IMR-90 (cell line): Measurements from ENCODE around the gene RASGRP4. TPM values are rescaled to one million over a fixed set of nuclear protein-coding genes. Genes with fewer than 3 reads are reported as not detected.

ENCODE experiments used
- ATAC-seq: fragments of 200-7000 bp; cut with Tn5 transposase; 2 replicates; pipeline ENCODE4 v1.9.1; 2020; ENCODE audit warnings: low read depth, mild to moderate bottlenecking, moderate library complexity
- BruUV-seq: library from RNA; stranded (reverse); fragments of 400-500 nt; replicated peaks from 2 replicates; lab custom pipeline; 2021; lab: Mats Ljungman, UMichigan
- CTCF ChIA-PET: fragments of 300-600 bp; formaldehyde crosslinking; extraction: SDS; loops from one replicate; lab custom pipeline; 2021; ENCODE audit warnings: antibody characterized with exemption; lab: Yijun Ruan, JAX
- POLR2A ChIA-PET: fragments of 300-600 bp; sonication (Branson Sonifier 250); formaldehyde crosslinking; loops from one replicate; lab custom pipeline; 2022; ENCODE audit warnings: antibody characterized with exemption; ENCODE audit not compliant: unreplicated experiment; lab: Charles Lee
- DNase-seq: peaks from one replicate; pipeline ENCODE4 v3.0.0; 2013
- H2AFZ ChIP-seq: replicated peaks from 2 replicates; pipeline ENCODE3; 2013; ENCODE audit warnings: low read length, mild to moderate bottlenecking; ENCODE audit not compliant: poor library complexity
- H2AK5ac ChIP-seq: 2 replicates; pipeline ENCODE4 v1.6.1; 2013; ENCODE audit warnings: low read depth, low read length, inconsistent platforms
- H2AK9ac ChIP-seq: replicated peaks from 2 replicates; pipeline ENCODE3; 2013; ENCODE audit warnings: mild to moderate bottlenecking, low read depth, low read length, moderate library complexity; ENCODE audit not compliant: poor library complexity
- H2BK120ac ChIP-seq: 2 replicates; pipeline ENCODE4 v1.6.1; 2013; ENCODE audit warnings: low read depth, low read length, inconsistent platforms
- H2BK15ac ChIP-seq: 3 replicates; pipeline ENCODE4 v1.6.1; 2013; ENCODE audit warnings: low read depth, low read length, inconsistent platforms
- H2BK20ac ChIP-seq: 2 replicates; pipeline ENCODE4 v1.6.1; 2013; ENCODE audit warnings: low read depth, mild to moderate bottlenecking, inconsistent platforms, low read length, moderate library complexity
- H2BK5ac ChIP-seq: 2 replicates; pipeline ENCODE4 v1.6.1; 2013; ENCODE audit warnings: mild to moderate bottlenecking, low read depth, low read length, inconsistent platforms; ENCODE audit not compliant: poor library complexity, severe bottlenecking
- H3K14ac ChIP-seq: replicated peaks from 2 replicates; pipeline ENCODE4 v1.6.1; 2013; ENCODE audit warnings: low read depth, low read length, inconsistent platforms
- H3K18ac ChIP-seq: 2 replicates; pipeline ENCODE4 v1.6.1; 2013; ENCODE audit warnings: low read depth, low read length, control low read depth
- H3K23ac ChIP-seq: 2 replicates; pipeline ENCODE4 v1.6.1; 2013; ENCODE audit warnings: low read depth, low read length, inconsistent platforms
- H3K27ac ChIP-seq: 2 replicates; pipeline ENCODE4 v1.5.1; 2013; ENCODE audit warnings: mild to moderate bottlenecking, control low read depth, low read length; ENCODE audit not compliant: insufficient read depth
- H3K27me3 ChIP-seq: 2 replicates; pipeline ENCODE4 v1.6.1; 2013; ENCODE audit warnings: low read length; ENCODE audit not compliant: control insufficient read depth, insufficient read depth
- H3K36me3 ChIP-seq: 2 replicates; pipeline ENCODE4 v1.6.1; 2013; ENCODE audit warnings: low read length, mixed read lengths; ENCODE audit not compliant: control insufficient read depth, insufficient read depth
- H3K4ac ChIP-seq: 2 replicates; pipeline ENCODE4 v1.6.1; 2013; ENCODE audit warnings: low read depth, low read length, inconsistent platforms
- H3K4me1 ChIP-seq: 2 replicates; pipeline ENCODE4 v1.6.1; 2013; ENCODE audit warnings: low read length, mixed read lengths; ENCODE audit not compliant: control insufficient read depth, insufficient read depth
- H3K4me2 ChIP-seq: 2 replicates; pipeline ENCODE4 v1.6.1; 2013; ENCODE audit warnings: low read depth, mild to moderate bottlenecking, control low read depth, low read length, moderate library complexity
- H3K4me3 ChIP-seq: 2 replicates; pipeline ENCODE4 v1.5.1; 2013; ENCODE audit warnings: low read depth, mild to moderate bottlenecking, control low read depth, low read length, moderate library complexity; ENCODE audit not compliant: insufficient read depth
- H3K56ac ChIP-seq: 2 replicates; pipeline ENCODE4 v1.6.1; 2013; ENCODE audit warnings: low read length, inconsistent platforms; ENCODE audit not compliant: insufficient read depth; ENCODE audit errors: extremely low read depth
- H3K79me1 ChIP-seq, 2 experiments: 2 replicates each; pipeline ENCODE4 v1.6.1; 2013; ENCODE audit warnings: low read length in 2 of 2, inconsistent platforms in 1 of 2, low read depth in 1 of 2
- H3K9ac ChIP-seq: 2 replicates; pipeline ENCODE4 v1.6.1; 2013; ENCODE audit warnings: low read depth, low read length, control low read depth
- H3K9me1 ChIP-seq: 2 replicates; pipeline ENCODE4 v1.6.1; 2013; ENCODE audit warnings: low read length, inconsistent platforms; ENCODE audit not compliant: insufficient read depth
- H3K9me3 ChIP-seq: 2 replicates; pipeline ENCODE4 v1.6.1; 2013; ENCODE audit warnings: low read length; ENCODE audit not compliant: control insufficient read depth, insufficient read depth
- H4K20me1 ChIP-seq: 2 replicates; pipeline ENCODE4 v1.6.1; 2013; ENCODE audit warnings: low read length, inconsistent platforms; ENCODE audit not compliant: insufficient read depth
- H4K5ac ChIP-seq: 2 replicates; pipeline ENCODE4 v1.6.1; 2013; ENCODE audit warnings: mild to moderate bottlenecking, low read depth, low read length, control low read depth
- H4K8ac ChIP-seq, 2 experiments: 2 replicates each; pipeline ENCODE4 v1.6.1; 2013; ENCODE audit warnings: low read depth in 2 of 2, low read length in 2 of 2, control low read depth in 1 of 2, inconsistent platforms in 1 of 2
- H4K91ac ChIP-seq: 2 replicates; pipeline ENCODE4 v1.6.1; 2013; ENCODE audit warnings: low read depth, low read length, inconsistent platforms; ENCODE audit not compliant: insufficient read depth
- BHLHE40 ChIP-seq: fragments of 150-350 bp; IDR thresholded peaks from 2 replicates; pipeline ENCODE4 v1.6.1; 2016; ENCODE audit warnings: mild to moderate bottlenecking, low read depth, low read length
- CEBPB ChIP-seq: IDR thresholded peaks from 2 replicates; pipeline ENCODE4 v1.6.1; 2012; ENCODE audit warnings: low read depth, low read length, improper control_type of control experiment
- CHD1 ChIP-seq: IDR thresholded peaks from 2 replicates; pipeline ENCODE4 v1.6.1; 2012; ENCODE audit warnings: low read depth, low read length, improper control_type of control experiment
- MAFK ChIP-seq: IDR thresholded peaks from 2 replicates; pipeline ENCODE4 v1.6.1; 2012; ENCODE audit warnings: low read depth, low read length, improper control_type of control experiment
- MAZ ChIP-seq: IDR thresholded peaks from 2 replicates; pipeline ENCODE4 v1.6.1; 2012; ENCODE audit warnings: low read depth, mild to moderate bottlenecking, low read length, improper control_type of control experiment, moderate library complexity, borderline replicate concordance
- MXI1 ChIP-seq: IDR thresholded peaks from 2 replicates; pipeline ENCODE4 v1.6.1; 2012; ENCODE audit warnings: low read depth, mild to moderate bottlenecking, low read length, moderate library complexity, borderline replicate concordance
- NFE2L2 ChIP-seq: fragments of 150-350 bp; IDR thresholded peaks from 2 replicates; pipeline ENCODE4 v1.6.1; 2016; ENCODE audit warnings: low read depth, mild to moderate bottlenecking, low read length
- RAD21 ChIP-seq: IDR thresholded peaks from 2 replicates; pipeline ENCODE4 v1.6.1; 2012; ENCODE audit warnings: low read length, improper control_type of control experiment
- RFX5 ChIP-seq: IDR thresholded peaks from 2 replicates; pipeline ENCODE4 v1.8.0; 2012; ENCODE audit warnings: low read depth, mild to moderate bottlenecking, low read length, moderate library complexity
- SMC3 ChIP-seq: fragments of 150-350 bp; IDR thresholded peaks from 2 replicates; pipeline ENCODE4 v1.6.1; 2016; ENCODE audit warnings: low read depth, mild to moderate bottlenecking, antibody characterized with exemption, low read length, moderate library complexity
- WGBS, 2 experiments: methylation state at CpG; one replicate each; pipeline versions ENCODE4 v1.1.5 to v1.1.7; 2013; ENCODE audit warnings: missing lambda C conversion rate in 2 of 2; ENCODE audit not compliant: insufficient read length in 1 of 2; ENCODE audit errors: extremely low coverage in 2 of 2; 5-methylcytosine and 5-hydroxymethylcytosine counted together
- dilution Hi-C: fragments of 300-500 bp; cut with HindIII; formaldehyde crosslinking; loops from one replicate; pipeline ENCODE4 v1.14.3; 2018; ENCODE audit warnings: low sequenced_read_pairs; ENCODE audit not compliant: unreplicated experiment
- in situ Hi-C: fragments of 300-500 bp; cut with MboI; formaldehyde crosslinking; loops from 3 replicates; pipeline ENCODE4 v1.14.3; 2019; ENCODE audit warnings: low sequenced_read_pairs, inconsistent platforms, mixed read lengths
- intact Hi-C: fragments of 100-400 bp; cut with micrococcal nuclease; formaldehyde crosslinking; loops from 2 replicates; pipeline ENCODE4 v1.10.0; 2022
- polyA plus RNA-seq, 3 experiments: library from polyadenylated mRNA; depleted of rRNA; stranded (reverse); fragments of >200 nt; gene quantifications; 2 replicates each; pipeline ENCODE4 v1.2.3, GENCODE V29; 2012; ENCODE audit warnings: low replicate concordance in 1 of 3
- total RNA-seq: library from RNA; depleted of rRNA; stranded (reverse); fragments of >200 nt; gene quantifications from 2 replicates; pipeline ENCODE4 v1.2.3, GENCODE V29; 2012
- TF ChIP-seq, protein P1 (sequence below): fragments of 150-350 bp; IDR thresholded peaks from 2 replicates; pipeline ENCODE4 v1.6.1; 2016; ENCODE audit warnings: low read depth, mild to moderate bottlenecking, low read length, moderate library complexity, borderline replicate concordance
- TF ChIP-seq, protein P2 (sequence below): fragments of 150-350 bp; IDR thresholded peaks from 2 replicates; pipeline ENCODE4 v1.6.1; 2017; ENCODE audit warnings: mild to moderate bottlenecking, antibody characterized with exemption, low read length, low read depth

The RASGRP4 gene
- total and polyA plus RNA-seq, 2 of the 4 experiments (the other 2 are of a cell fraction): not detected

DNA sequence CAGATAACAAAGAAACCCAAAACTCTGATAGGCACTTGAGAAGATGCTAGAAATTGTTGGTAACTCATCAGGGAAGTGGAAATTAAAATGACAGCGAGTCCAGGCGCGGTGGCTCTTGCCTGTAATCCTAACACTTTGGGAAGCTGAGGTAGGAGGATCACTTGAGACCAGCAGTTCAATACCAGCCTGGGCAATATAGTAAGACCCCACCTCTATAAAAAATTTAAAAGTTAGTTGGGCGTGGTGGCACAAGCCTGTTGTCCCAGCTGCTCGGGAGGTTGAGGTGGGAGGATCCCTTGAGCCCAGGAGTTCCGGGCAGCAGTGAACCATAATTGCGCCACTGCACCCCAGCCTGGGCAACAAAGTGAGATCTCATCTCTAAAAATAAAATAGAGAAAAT, 4.9 kb upstream of the RASGRP4 start:
- Histone ChIP-seq H4K20me1 (no peaks in the 10 kb centered on the region), H3K79me1 (no peaks in the 10 kb centered on the region), H4K91ac (no peak overlapping the region), H2AK9ac (no peak overlapping the region), H2BK120ac (no peak overlapping the region), H3K36me3 (no peaks in the 10 kb centered on the region), H3K23ac (no peak overlapping the region), H2BK15ac (no peak overlapping the region), H4K8ac (no peak overlapping the region), H3K56ac (no peak overlapping the region), H3K18ac (no peak overlapping the region), H3K4me2 (no peak overlapping the region), H3K4me1 (no peaks in the 10 kb centered on the region), H3K9ac (no peak overlapping the region), H2BK20ac (no peak overlapping the region), H2BK5ac (no peak overlapping the region), H3K27me3 (peaks cover 35% of the 10 kb centered on the region), H3K14ac (no peak overlapping the region), H2AFZ (no peak overlapping the region), H3K4ac (no peak overlapping the region), H3K4me3 (no peak overlapping the region), H3K9me3 (no peaks in the 10 kb centered on the region), H3K9me1 (no peaks in the 10 kb centered on the region), H4K5ac (no peak overlapping the region), H2AK5ac (no peak overlapping the region), H3K27ac (no peak overlapping the region)
- dilution Hi-C loops: no loop called here
- in situ Hi-C loops: no loop called here
- no peak for ATAC-seq
- no CpG with 5 or more reads among the region's 7 CpGs for WGBS, 2 experiments
- TF ChIP-seq MXI1: no peak
- TF ChIP-seq BHLHE40: no peak
- no peak for TF ChIP-seq NFE2L2
- TF ChIP-seq MAZ: no peak
- TF ChIP-seq MAFK: no peak
- no peak for TF ChIP-seq RFX5
- no peak for TF ChIP-seq RAD21
- TF ChIP-seq, protein P1, sequence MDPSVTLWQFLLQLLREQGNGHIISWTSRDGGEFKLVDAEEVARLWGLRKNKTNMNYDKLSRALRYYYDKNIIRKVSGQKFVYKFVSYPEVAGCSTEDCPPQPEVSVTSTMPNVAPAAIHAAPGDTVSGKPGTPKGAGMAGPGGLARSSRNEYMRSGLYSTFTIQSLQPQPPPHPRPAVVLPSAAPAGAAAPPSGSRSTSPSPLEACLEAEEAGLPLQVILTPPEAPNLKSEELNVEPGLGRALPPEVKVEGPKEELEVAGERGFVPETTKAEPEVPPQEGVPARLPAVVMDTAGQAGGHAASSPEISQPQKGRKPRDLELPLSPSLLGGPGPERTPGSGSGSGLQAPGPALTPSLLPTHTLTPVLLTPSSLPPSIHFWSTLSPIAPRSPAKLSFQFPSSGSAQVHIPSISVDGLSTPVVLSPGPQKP: no peak
- TF ChIP-seq CEBPB: no peak
- no peak for TF ChIP-seq CHD1
- TF ChIP-seq, protein P2, sequence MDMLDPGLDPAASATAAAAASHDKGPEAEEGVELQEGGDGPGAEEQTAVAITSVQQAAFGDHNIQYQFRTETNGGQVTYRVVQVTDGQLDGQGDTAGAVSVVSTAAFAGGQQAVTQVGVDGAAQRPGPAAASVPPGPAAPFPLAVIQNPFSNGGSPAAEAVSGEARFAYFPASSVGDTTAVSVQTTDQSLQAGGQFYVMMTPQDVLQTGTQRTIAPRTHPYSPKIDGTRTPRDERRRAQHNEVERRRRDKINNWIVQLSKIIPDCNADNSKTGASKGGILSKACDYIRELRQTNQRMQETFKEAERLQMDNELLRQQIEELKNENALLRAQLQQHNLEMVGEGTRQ: no peak
- no peak for TF ChIP-seq SMC3
- DNase-seq: no peak
- intact Hi-C loops: no loop called here
- ChIA-PET POLR2A (no interaction called here), CTCF (no interaction called here)
- no TSS peak for BruUV-seq
